NCI-H748 (cell line): ENCODE data around the gene MGAT5.

Source experiments
- DNase-seq: peaks from one replicate; lab custom pipeline; 2025; ENCODE audit not compliant: unreplicated experiment; lab: John Stamatoyannopoulos, UW

MGAT5 gene

GRCh38 chr2:134413430-134413829 lies 159.6 kb downstream of the MGAT5 start:
- DNase-seq: no peak

GRCh38 chr2:134413912-134414311 lies 160.0 kb downstream of the MGAT5 start:
- DNase-seq: no peak

- DNase-seq: no peak
Observed at GRCh38 chr2:134416018-134416417, 162.1 kb downstream of the MGAT5 start.

GRCh38 chr2:134416637-134417036 lies 162.8 kb downstream of the MGAT5 start:
- DNase-seq: no peak

- no peak for DNase-seq
Observed at GRCh38 chr2:134417968-134418582, 164.2 kb downstream of the MGAT5 start.

GRCh38 chr2:134420259-134420658 lies 166.4 kb downstream of the MGAT5 start:
- DNase-seq: no peak

- no peak for DNase-seq
Observed at GRCh38 chr2:134420920-134421319, 167.0 kb downstream of the MGAT5 start.

- no peak for DNase-seq
Observed at GRCh38 chr2:134421556-134422328, 167.9 kb downstream of the MGAT5 start.

- no peak for DNase-seq
Observed at GRCh38 chr2:134425724-134426496, 172.0 kb downstream of the MGAT5 start.

GRCh38 chr2:134426721-134427120 lies 172.8 kb downstream of the MGAT5 start:
- no peak for DNase-seq

GRCh38 chr2:134429886-134430285 lies 176.0 kb downstream of the MGAT5 start:
- no peak for DNase-seq

- DNase-seq: no peak
Observed at GRCh38 chr2:134431838-134432434, 178.1 kb downstream of the MGAT5 start.

GRCh38 chr2:134432435-134432883 lies 178.6 kb downstream of the MGAT5 start:
- no peak for DNase-seq

GRCh38 chr2:134433469-134433868 lies 179.6 kb downstream of the MGAT5 start:
- DNase-seq: no peak

GRCh38 chr2:134433979-134434378 lies 180.1 kb downstream of the MGAT5 start:
- peak; percentile 19 for DNase-seq

GRCh38 chr2:134435505-134435904 lies 181.6 kb downstream of the MGAT5 start:
- DNase-seq: no peak

GRCh38 chr2:134435936-134436335 lies 182.1 kb downstream of the MGAT5 start:
- DNase-seq: no peak

GRCh38 chr2:134436706-134437105 lies 182.8 kb downstream of the MGAT5 start:
- DNase-seq: no peak

- DNase-seq: no peak
Observed at GRCh38 chr2:134438371-134438770, 184.5 kb downstream of the MGAT5 start.

- DNase-seq: no peak
Observed at GRCh38 chr2:134440336-134440909, 186.6 kb downstream of the MGAT5 start.
